ENCODE data around the gene EDEM1. TPM values are rescaled to one million over a fixed set of nuclear protein-coding genes. Genes with fewer than 3 reads are reported as not detected.

EDEM1 gene
- total and polyA plus RNA-seq, 10 of the 15 experiments (the other 5 are each of a cell fraction or from before 2014, with no cell fraction given): 18.9 to 138 (median 57.5) TPM

- no peak for TF ChIP-seq NKRF (conservative IDR thresholded peaks at IDR 0.05)
- TF ChIP-seq RELB (IDR thresholded peaks at IDR 0.05; ENCODE audit: low read depth): no peak
- no peak for TF ChIP-seq SMARCA5 (IDR thresholded peaks at IDR 0.05)
- TF ChIP-seq ESRRA (IDR thresholded peaks at IDR 0.05; ENCODE audit: low read length): no peak
- TF ChIP-seq TCF12 (IDR thresholded peaks at IDR 0.05; ENCODE audit: low read depth, low read length): peak; percentile 79
- no peak for TF ChIP-seq RAD51 (IDR thresholded peaks at IDR 0.05)
- no peak for TF ChIP-seq RBBP5 (conservative IDR thresholded peaks at IDR 0.05)
- no peak for TF ChIP-seq NFYB (IDR thresholded peaks at IDR 0.05; ENCODE audit: insufficient read depth, low read depth, low read length)
- TF ChIP-seq BRCA1 (IDR thresholded peaks at IDR 0.05; ENCODE audit: low read depth, low read length): no peak
- TF ChIP-seq TCF7 (IDR thresholded peaks at IDR 0.05; ENCODE audit: borderline replicate concordance): no peak
- no peak for TF ChIP-seq ZNF24 (IDR thresholded peaks at IDR 0.05)
- peak; percentile 42 for TF ChIP-seq ATF2 (IDR thresholded peaks at IDR 0.05; ENCODE audit: low read length)
- TF ChIP-seq RELA (IDR thresholded peaks at IDR 0.05; ENCODE audit: borderline replicate concordance, partially characterized antibody): no peak
- no peak for TF ChIP-seq IRF5 (IDR thresholded peaks at IDR 0.05; ENCODE audit: borderline replicate concordance)
- no peak for TF ChIP-seq SREBF1 (IDR thresholded peaks at IDR 0.05; ENCODE audit: low read length)
- TF ChIP-seq BHLHE40 (IDR thresholded peaks at IDR 0.05; ENCODE audit: borderline replicate concordance in 1 of 2, low read depth in 2 of 2, low read length in 1 of 2): no peak
- no peak for TF ChIP-seq SP1 (IDR thresholded peaks at IDR 0.05; ENCODE audit: low read depth, low read length)
- no peak; the same call in 1 of the 2 replicates for TF ChIP-seq MTA3 (IDR thresholded peaks at IDR 0.05; ENCODE audit: borderline replicate concordance, low read length)
- TF ChIP-seq NFXL1 (IDR thresholded peaks at IDR 0.05; ENCODE audit: borderline replicate concordance): no peak
- no peak for TF ChIP-seq ZBTB4 (CRISPR knock-in tag; IDR thresholded peaks at IDR 0.05)
- peak; percentile 48; the same call in 1 of the 2 replicates for TF ChIP-seq POLR2AphosphoS5 (IDR thresholded peaks at IDR 0.05; ENCODE audit: low read length)
- peak; percentile 54 for TF ChIP-seq NFIC (IDR thresholded peaks at IDR 0.05; ENCODE audit: low read depth, low read length)
Measured at GRCh38 chr3:5181469-5182141, 5.9 kb upstream of the EDEM1 start (continued).

Measured in GM12878 (cell line).